Mucosa of stomach (tissue), 1 donor: Measurements from ENCODE around the gene NDFIP2.

Experiments
- H3K27me3 ChIP-seq: one replicate; pipeline ENCODE4 v1.7.0; 2013; ENCODE audit warnings: mild to moderate bottlenecking, low read length; ENCODE audit not compliant: control insufficient read depth, insufficient read depth
- H3K36me3 ChIP-seq: one replicate; pipeline ENCODE4 v1.7.0; 2013; ENCODE audit warnings: low read length; ENCODE audit not compliant: control insufficient read depth, insufficient read depth
- H3K4me1 ChIP-seq: one replicate; pipeline ENCODE4 v1.7.0; 2013; ENCODE audit warnings: mild to moderate bottlenecking, low read length; ENCODE audit not compliant: control insufficient read depth, insufficient read depth
- H3K4me3 ChIP-seq: one replicate; pipeline ENCODE4 v1.7.0; 2013; ENCODE audit warnings: low read length
- H3K9ac ChIP-seq: one replicate; pipeline ENCODE4 v1.7.0; 2013; ENCODE audit warnings: mild to moderate bottlenecking, low read length, moderate library complexity
- H3K9me3 ChIP-seq: one replicate; pipeline ENCODE4 v1.7.0; 2013; ENCODE audit warnings: mild to moderate bottlenecking, low read length, moderate library complexity; ENCODE audit not compliant: control insufficient read depth
- donor health status: Pancreatic carcinoma.

Gene NDFIP2

DNA sequence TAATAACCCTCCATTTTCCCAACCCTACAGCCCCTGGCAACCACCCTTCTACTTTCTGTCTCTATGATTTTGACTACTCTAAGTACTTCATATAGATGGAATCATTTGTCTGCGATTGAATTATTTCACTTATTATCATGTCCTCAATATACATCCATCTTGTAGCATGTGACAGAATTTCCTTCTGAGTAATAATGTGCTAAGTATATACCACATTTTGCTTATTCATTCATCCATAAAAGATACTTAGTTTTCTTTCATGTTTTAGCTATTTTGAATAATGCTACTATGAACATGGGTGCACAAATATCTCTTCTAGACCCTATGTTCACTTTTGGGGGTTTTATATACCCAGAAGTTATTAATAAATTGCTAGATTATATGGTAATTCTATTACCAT is 17.4 kb upstream of the NDFIP2 start:
- no peak overlapping the region for H3K9ac ChIP-seq
- no peaks in the 10 kb centered on the region for H3K36me3 ChIP-seq
- H3K4me1 ChIP-seq = no peaks in the 10 kb centered on the region

DNA sequence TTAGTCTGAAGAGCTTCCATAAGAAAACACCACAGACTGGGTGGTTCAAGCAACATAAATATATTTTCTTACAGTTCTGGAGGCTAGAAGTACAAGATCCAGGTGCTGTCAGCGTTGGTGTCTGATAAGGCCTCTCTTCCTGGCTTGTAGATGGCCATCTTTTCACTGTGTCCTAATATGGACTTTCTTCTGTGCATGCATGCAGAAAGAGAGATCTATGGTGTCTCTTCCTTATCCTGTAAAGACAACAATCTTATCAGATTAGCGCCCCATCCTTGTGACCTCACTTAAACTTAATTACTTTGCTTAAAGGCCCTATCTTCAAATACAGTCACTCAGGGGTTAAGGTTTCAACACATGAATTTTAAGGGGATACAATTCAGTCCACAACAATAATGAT is 14.1 kb upstream of the NDFIP2 start:
- Histone ChIP-seq H3K9me3 (no peaks in the 10 kb centered on the region), H3K36me3 (no peaks in the 10 kb centered on the region), H3K27me3 (no peaks in the 10 kb centered on the region), H3K4me3 (no peak overlapping the region), H3K9ac (no peak overlapping the region), H3K4me1 (no peaks in the 10 kb centered on the region)

More for the DNA sequence above, 17.4 kb upstream of the NDFIP2 start:
- Histone ChIP-seq H3K4me3 (no peak overlapping the region), H3K9me3 (no peaks in the 10 kb centered on the region), H3K27me3 (no peaks in the 10 kb centered on the region)

DNA sequence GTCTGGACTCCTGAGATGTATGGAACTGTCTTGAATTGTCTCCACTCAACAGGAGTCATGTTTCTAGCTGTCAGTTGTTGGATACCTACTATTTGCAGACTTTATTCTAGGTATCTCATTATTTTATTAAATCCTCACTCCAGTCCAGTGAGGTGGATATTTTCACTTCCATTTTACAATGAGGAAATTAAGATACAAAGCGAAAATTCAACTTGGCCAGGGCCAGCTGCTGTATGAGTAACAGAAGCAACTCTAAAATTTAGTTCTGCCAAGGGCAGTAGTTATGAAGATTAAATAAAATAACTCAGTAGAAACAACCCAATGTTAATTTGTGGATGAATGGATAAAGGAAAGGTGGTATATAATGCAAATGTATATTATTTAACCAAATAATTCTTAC is 12.6 kb upstream of the NDFIP2 start:
- Histone ChIP-seq H3K27me3 (no peaks in the 10 kb centered on the region), H3K4me3 (no peak overlapping the region), H3K4me1 (no peaks in the 10 kb centered on the region), H3K9ac (no peak overlapping the region), H3K9me3 (no peaks in the 10 kb centered on the region), H3K36me3 (no peaks in the 10 kb centered on the region)

DNA sequence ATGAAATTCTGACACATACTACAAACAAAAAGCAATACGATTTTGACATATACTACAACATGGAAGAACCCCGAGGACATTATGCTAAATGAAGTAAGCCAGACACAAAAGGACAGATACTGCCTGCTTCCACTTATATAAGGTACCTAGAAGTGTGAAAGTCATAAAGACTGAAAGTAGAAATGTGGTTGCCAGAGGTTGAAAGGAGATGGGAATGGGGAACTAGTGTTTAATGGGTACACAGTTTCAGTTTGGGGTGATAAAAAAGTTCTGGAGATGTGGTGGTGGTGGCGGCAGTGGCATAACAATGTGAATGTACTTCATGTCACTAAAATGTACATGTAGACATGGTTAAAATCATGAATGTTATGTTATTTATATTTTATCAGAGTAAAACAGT is 12.1 kb upstream of the NDFIP2 start:
- no peak overlapping the region for H3K9ac ChIP-seq
- no peaks in the 10 kb centered on the region for H3K4me1 ChIP-seq
- no peak overlapping the region for H3K4me3 ChIP-seq
- H3K9me3 ChIP-seq = no peaks in the 10 kb centered on the region
- no peaks in the 10 kb centered on the region for H3K36me3 ChIP-seq
- no peaks in the 10 kb centered on the region for H3K27me3 ChIP-seq

DNA sequence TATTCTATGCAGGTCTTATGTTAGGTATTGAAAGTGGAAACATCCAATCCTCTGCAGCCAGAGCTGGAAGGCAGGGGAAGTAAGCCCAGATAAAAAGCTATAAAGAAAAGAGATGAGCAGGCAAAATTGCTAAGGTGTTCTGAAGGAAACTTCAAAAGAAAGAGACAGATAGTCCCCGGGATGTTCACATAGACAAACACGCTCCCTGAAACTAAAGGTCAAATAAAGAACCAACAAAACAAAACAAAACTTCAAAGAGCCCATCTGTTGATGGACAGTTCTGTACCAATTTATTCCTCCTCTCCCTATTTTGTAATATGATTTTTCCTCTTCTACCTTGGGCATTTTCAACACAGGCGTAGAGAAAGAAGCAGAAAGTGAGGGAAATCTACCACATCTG is 11.3 kb upstream of the NDFIP2 start:
- Histone ChIP-seq H3K27me3 (no peaks in the 10 kb centered on the region), H3K4me3 (no peak overlapping the region), H3K9me3 (no peaks in the 10 kb centered on the region), H3K4me1 (no peaks in the 10 kb centered on the region), H3K36me3 (no peaks in the 10 kb centered on the region), H3K9ac (no peak overlapping the region)

DNA sequence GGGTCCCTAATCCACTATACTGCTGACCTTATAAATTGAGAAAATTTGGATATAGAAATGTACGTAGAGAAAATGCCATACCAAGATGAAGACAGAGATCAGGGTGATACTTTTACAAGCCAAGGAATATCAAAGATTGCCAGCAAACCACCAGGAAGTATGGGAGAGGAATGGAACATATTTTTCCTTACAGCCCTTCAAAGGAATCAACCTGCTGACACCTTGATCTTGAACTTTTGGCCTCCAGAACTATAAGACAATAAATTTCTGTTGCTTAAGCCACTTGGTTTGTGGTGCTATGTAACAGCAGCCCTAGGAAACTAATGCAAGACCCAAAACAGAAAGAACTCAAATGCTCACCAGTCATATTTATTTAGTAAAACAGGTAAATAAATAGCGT is 10.3 kb upstream of the NDFIP2 start:
- Histone ChIP-seq H3K4me3 (no peak overlapping the region), H3K9ac (no peak overlapping the region), H3K36me3 (no peaks in the 10 kb centered on the region), H3K27me3 (no peaks in the 10 kb centered on the region), H3K4me1 (peaks cover 3% of the 10 kb centered on the region), H3K9me3 (no peaks in the 10 kb centered on the region)

DNA sequence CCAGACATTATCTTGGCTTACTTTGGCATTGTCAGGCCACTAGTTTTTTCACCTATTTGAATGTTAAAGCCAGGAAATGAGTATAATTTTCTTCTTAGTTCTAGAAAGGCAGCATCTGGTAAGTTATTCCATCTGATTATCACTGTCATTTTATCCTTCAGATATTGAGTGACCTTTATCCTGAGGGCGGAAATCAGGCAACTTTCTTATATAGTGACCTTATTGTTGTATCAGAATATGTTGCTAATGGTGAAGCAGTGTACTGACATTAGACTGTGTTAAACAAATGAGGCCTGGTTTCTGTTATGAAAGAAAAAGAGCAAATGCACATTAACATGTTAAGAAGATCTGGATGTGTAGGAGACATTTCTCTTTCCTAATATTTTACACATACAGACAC is 5.4 kb upstream of the NDFIP2 start:
- H3K36me3 ChIP-seq = no peaks in the 10 kb centered on the region
- peaks cover 5% of the 10 kb centered on the region for H3K4me1 ChIP-seq
- no peaks in the 10 kb centered on the region for H3K27me3 ChIP-seq
- no peak overlapping the region for H3K4me3 ChIP-seq
- H3K9me3 ChIP-seq = no peaks in the 10 kb centered on the region
- no peak overlapping the region for H3K9ac ChIP-seq

DNA sequence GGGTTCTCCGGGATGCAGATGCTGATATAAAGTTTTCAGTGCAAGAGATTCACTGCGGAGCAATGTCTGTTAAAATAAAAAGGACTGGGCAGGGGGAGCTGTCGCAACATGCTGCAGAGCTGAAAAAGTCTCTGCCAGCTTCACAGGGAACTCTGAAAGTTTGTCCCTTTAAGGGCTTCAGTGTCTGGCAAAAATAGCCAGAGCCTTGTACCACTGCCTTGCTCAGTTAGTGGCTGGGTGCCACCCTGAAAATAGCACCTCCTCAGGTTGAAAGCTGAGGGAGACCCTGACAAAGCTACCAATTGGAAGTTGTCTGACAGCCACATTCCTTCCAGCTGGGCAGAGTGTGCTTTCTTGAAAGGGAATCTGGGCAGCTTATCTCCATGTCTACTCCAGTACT is 3.0 kb upstream of the NDFIP2 start:
- H3K27me3 ChIP-seq = no peaks in the 10 kb centered on the region
- H3K4me1 ChIP-seq = peaks cover 11% of the 10 kb centered on the region
- H3K4me3 ChIP-seq = no peak overlapping the region
- H3K9me3 ChIP-seq = no peaks in the 10 kb centered on the region
- H3K9ac ChIP-seq = no peak overlapping the region
- H3K36me3 ChIP-seq = no peaks in the 10 kb centered on the region

DNA sequence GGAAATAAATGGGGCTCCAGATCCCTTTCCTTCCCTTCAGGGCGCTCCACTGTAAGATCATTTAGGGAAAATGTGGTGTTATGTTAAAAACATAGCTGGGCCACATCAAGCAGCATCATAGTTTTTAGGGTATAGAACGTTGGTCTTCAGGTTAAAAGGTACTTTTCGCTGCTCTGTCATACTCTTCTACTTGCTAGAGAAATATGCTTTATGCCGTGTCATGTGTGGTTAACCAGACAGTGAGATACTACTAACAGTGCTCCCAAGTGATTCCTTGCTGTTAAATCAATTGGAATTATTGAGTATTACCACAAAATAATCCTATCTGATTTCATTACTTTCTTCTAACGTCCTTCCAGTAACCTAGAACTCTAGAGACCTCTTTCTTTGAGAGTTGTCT is 1.1 kb upstream of the NDFIP2 start:
- H3K9ac ChIP-seq = no peak overlapping the region
- H3K9me3 ChIP-seq = no peaks in the 10 kb centered on the region
- H3K4me1 ChIP-seq = peaks cover 27% of the 10 kb centered on the region
- H3K36me3 ChIP-seq = no peaks in the 10 kb centered on the region
- H3K4me3 ChIP-seq = no peak overlapping the region
- H3K27me3 ChIP-seq = no peaks in the 10 kb centered on the region

DNA sequence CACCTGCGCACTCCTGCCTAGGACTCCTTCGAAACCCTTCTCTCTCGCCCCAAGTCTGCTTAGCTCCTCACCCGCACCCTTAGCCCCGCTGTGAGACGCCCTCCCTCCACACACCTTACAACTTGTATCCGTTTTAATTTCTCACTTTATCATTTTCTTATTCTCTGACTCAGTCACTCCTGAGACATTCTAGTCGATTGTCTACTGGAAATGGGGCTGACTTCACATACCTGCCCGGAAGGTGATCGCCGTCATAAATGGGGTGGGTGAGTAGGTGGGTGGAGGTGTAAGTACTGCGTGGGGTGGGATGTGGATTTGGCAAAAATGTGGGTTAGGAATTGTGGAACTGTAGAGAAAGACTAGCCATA is 714 bp downstream of the NDFIP2 start:
- Histone ChIP-seq H3K4me3 (peak overlapping the region; percentile 93), H3K36me3 (no peaks in the 10 kb centered on the region), H3K27me3 (no peaks in the 10 kb centered on the region), H3K9ac (peak overlapping the region; percentile 94), H3K4me1 (peaks cover 33% of the 10 kb centered on the region), H3K9me3 (no peaks in the 10 kb centered on the region)

DNA sequence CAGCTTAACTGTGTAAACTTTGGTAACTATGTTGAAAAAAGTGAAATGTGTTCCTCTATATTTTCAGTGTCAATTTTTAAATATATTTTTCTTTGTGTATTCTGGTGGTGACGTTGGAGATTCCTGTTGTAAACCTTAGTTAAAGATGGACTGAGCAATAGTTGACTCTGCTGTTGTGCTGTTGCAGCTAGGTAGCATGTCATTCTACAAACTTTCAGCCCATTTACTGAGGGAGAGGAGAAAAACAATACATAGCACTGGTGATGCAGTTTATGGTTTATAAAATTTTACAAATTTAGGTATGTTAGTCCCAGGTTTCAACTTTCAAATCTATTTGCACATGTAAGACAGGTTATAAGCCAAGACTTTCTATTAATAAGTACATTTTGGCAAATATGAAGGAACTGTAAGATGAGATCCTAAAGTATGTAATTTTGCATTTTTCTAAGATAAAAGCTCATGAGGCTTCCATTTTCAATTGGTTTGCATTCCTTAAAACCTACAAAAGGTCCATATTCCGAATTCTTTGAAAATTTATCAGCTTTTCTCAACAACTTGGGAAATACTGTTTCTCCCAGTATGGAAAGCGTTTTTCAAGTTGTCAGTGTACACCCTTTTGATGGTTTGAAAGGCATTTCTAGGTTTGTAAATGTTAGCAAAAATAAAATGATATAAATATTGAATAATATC is 1.5 kb downstream of the NDFIP2 start:
- Histone ChIP-seq H3K9ac (peak overlapping the region; percentile 94), H3K36me3 (no peaks in the 10 kb centered on the region), H3K9me3 (no peaks in the 10 kb centered on the region), H3K4me3 (no peak overlapping the region), H3K4me1 (peaks cover 36% of the 10 kb centered on the region), H3K27me3 (no peaks in the 10 kb centered on the region)

DNA sequence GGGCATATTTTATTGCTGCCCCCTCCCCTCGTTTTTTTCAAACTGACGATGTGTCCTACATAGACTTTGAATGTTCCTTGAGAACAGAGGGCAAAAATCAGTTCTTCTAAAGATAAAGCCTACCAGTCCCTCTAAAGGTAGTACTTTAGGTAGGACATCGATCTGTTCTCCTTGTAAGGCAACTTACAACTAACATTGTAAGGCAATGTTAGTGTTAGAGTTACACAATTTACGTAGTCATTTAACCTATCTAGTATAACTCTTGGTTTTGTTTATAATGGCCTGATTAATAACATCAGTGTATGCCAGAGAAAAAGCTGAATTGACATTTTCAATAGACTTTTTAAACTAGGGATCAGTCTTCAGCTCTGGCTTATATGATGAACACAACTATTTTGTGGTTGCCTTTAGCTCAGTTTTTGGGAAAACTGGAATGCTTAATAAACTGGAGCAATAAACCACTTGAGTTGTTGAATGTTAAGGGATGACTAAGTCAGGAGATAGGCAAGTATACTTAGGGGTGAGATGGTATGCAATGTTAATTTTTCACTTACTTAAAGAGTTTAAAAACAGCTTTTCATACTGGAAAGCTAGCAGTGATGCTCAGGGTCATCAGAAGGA is 2.2 kb downstream of the NDFIP2 start:
- Histone ChIP-seq H3K9me3 (no peaks in the 10 kb centered on the region), H3K9ac (no peak overlapping the region), H3K4me3 (no peak overlapping the region), H3K27me3 (no peaks in the 10 kb centered on the region), H3K4me1 (peaks cover 36% of the 10 kb centered on the region), H3K36me3 (no peaks in the 10 kb centered on the region)
